OCI-LY3 (cell line): Measurements from ENCODE around the gene SIGLEC6.

ENCODE experiments used
- H2AFZ ChIP-seq: fragments of 200-600, 300-600 bp; shearing (Covaris generic); 2 replicates; pipeline ENCODE4 v1.6.0; 2014; ENCODE audit warnings: antibody characterized with exemption, low read depth, low read length
- H3K27ac ChIP-seq: fragments of 200-600, 300-600 bp; sonication (generic); 2 replicates; pipeline ENCODE4 v1.5.1; 2014; ENCODE audit warnings: mild to moderate bottlenecking, low read length, moderate library complexity, mixed read lengths
- H3K27me3 ChIP-seq: fragments of 200-600, 300-600 bp; sonication (generic); 2 replicates; pipeline ENCODE4 v1.6.1; 2014; ENCODE audit warnings: low read depth, low read length, mixed read lengths
- H3K36me3 ChIP-seq: fragments of 200-600, 300-600 bp; sonication (generic); replicated peaks from 2 replicates; pipeline ENCODE3; 2014; ENCODE audit warnings: low read depth, low read length, mixed read lengths
- H3K4me1 ChIP-seq: fragments of 300-600, 200-600 bp; sonication (generic); 2 replicates; pipeline ENCODE4 v1.6.1; 2014; ENCODE audit warnings: low read length, mixed read lengths
- H3K4me2 ChIP-seq: fragments of 200-600, 300-600 bp; sonication (generic); 2 replicates; pipeline ENCODE4 v1.6.1; 2014; ENCODE audit warnings: low read length, mixed read lengths
- H3K4me3 ChIP-seq: fragments of 300-600, 200-600 bp; sonication (generic); 2 replicates; pipeline ENCODE4 v1.5.1; 2014; ENCODE audit warnings: antibody characterized with exemption, mild to moderate bottlenecking, low read length, moderate library complexity
- H3K79me2 ChIP-seq: fragments of 300-600, 200-600 bp; shearing (Covaris generic); 2 replicates; pipeline ENCODE4 v1.6.1; 2014; ENCODE audit warnings: mild to moderate bottlenecking, low read length, mixed read lengths
- H3K9ac ChIP-seq: fragments of 300-600, 200-600 bp; shearing (Covaris generic); 2 replicates; pipeline ENCODE4 v1.6.0; 2014; ENCODE audit warnings: mild to moderate bottlenecking, low read length, moderate library complexity
- H3K9me3 ChIP-seq: fragments of 200-600, 300-600 bp; shearing (Covaris generic); 2 replicates; pipeline ENCODE4 v1.6.1; 2014; ENCODE audit warnings: low read length, mixed read lengths; ENCODE audit not compliant: insufficient read depth
- H4K20me1 ChIP-seq: fragments of 200-600, 300-600 bp; sonication (generic); 2 replicates; pipeline ENCODE4 v1.6.1; 2016; ENCODE audit warnings: low read length, mixed read lengths; ENCODE audit not compliant: insufficient read depth
- CTCF ChIP-seq: fragments of 200-600, 300-600 bp; sonication (generic); IDR thresholded peaks from 2 replicates; pipeline ENCODE4 v1.5.1; 2014; ENCODE audit warnings: antibody characterized with exemption, low read length, low read depth
- EZH2phosphoT487 ChIP-seq: fragments of 200-600 bp; shearing (Covaris generic); IDR thresholded peaks from 2 replicates; pipeline ENCODE4 v1.6.1; 2018; ENCODE audit warnings: antibody characterized with exemption, mixed run types, low read depth

Gene SIGLEC6

GRCh38 chr19:51531349-51532315, at the start of gene SIGLEC6:
Gene SIGLEC6, minus strand, starts transcription at chr19:51531670. Its CDS starts 22 bp downstream, at chr19:51531648.
- peaks cover 64% of the 10 kb centered on the region for H3K27me3 ChIP-seq
- TF ChIP-seq CTCF = no peak
- no peak for TF ChIP-seq EZH2phosphoT487
- peak within 1 kb of the TSS; percentile 20; the same call in 1 of the 2 replicates for H3K27ac ChIP-seq
- no peaks in the 10 kb centered on the region for H3K36me3 ChIP-seq
- H3K4me1 ChIP-seq = peaks cover 34% of the 10 kb centered on the region
- no peaks in the 10 kb centered on the region for H4K20me1 ChIP-seq
- H3K9me3 ChIP-seq = no peaks in the 10 kb centered on the region
- peak within 1 kb of the TSS; percentile 56 for H3K9ac ChIP-seq
- no peaks in the 10 kb centered on the region for H3K79me2 ChIP-seq
- peak within 1 kb of the TSS; percentile 91 for H3K4me2 ChIP-seq
- peak within 1 kb of the TSS; percentile 75 for H2AFZ ChIP-seq
- H3K4me3 ChIP-seq = peak within 1 kb of the TSS; percentile 77

- no peak overlapping the region for H3K27ac ChIP-seq
- H3K4me2 ChIP-seq = no peak overlapping the region
- peaks cover 30% of the 10 kb centered on the region for H3K36me3 ChIP-seq
- no peak overlapping the region for H3K4me3 ChIP-seq
- H3K9me3 ChIP-seq = no peaks in the 10 kb centered on the region
- peaks cover 6% of the 10 kb centered on the region for H3K79me2 ChIP-seq
- H3K27me3 ChIP-seq = no peaks in the 10 kb centered on the region
- no peak overlapping the region for H2AFZ ChIP-seq
- H3K9ac ChIP-seq = no peak overlapping the region
- no peaks in the 10 kb centered on the region for H4K20me1 ChIP-seq
- H3K4me1 ChIP-seq = peaks cover 11% of the 10 kb centered on the region
- TF ChIP-seq EZH2phosphoT487 (no peak), CTCF (no peak)
Observed at GRCh38 chr19:51576850-51577249, 45.4 kb upstream of the SIGLEC6 start.

- H4K20me1 ChIP-seq = no peaks in the 10 kb centered on the region
- no peak overlapping the region for H3K27ac ChIP-seq
- peaks cover 5% of the 10 kb centered on the region; the same call in 1 of the 2 replicates for H3K27me3 ChIP-seq
- no peaks in the 10 kb centered on the region for H3K9me3 ChIP-seq
- H3K4me3 ChIP-seq = no peak overlapping the region
- H2AFZ ChIP-seq = no peak overlapping the region
- peaks cover 19% of the 10 kb centered on the region for H3K4me1 ChIP-seq
- no peak overlapping the region for H3K9ac ChIP-seq
- TF ChIP-seq CTCF (no peak), EZH2phosphoT487 (no peak)
- peaks cover 13% of the 10 kb centered on the region for H3K79me2 ChIP-seq
- peaks cover 17% of the 10 kb centered on the region for H3K36me3 ChIP-seq
- no peak overlapping the region for H3K4me2 ChIP-seq
Observed at GRCh38 chr19:51573331-51573730, 41.9 kb upstream of the SIGLEC6 start.

GRCh38 chr19:51572908-51573307, 41.4 kb upstream of the SIGLEC6 start:
- Histone ChIP-seq H3K9ac (no peak overlapping the region), H4K20me1 (no peaks in the 10 kb centered on the region), H3K36me3 (peaks cover 17% of the 10 kb centered on the region), H3K4me3 (no peak overlapping the region), H3K4me1 (peaks cover 19% of the 10 kb centered on the region), H3K27me3 (peaks cover 10% of the 10 kb centered on the region), H3K9me3 (no peaks in the 10 kb centered on the region), H3K79me2 (peaks cover 13% of the 10 kb centered on the region), H3K27ac (no peak overlapping the region), H2AFZ (no peak overlapping the region), H3K4me2 (peak overlapping the region; percentile 99; the same call in 1 of the 2 replicates)
- TF ChIP-seq CTCF = no peak
- no peak for TF ChIP-seq EZH2phosphoT487
